Subcutaneous abdominal adipose tissue (tissue), 5 donors: Measurements from ENCODE around the gene CCDC141.

Experiments used
- H3K27ac ChIP-seq: one replicate; pipeline ENCODE4 v1.7.0; 2013; ENCODE audit warnings: low read depth, mild to moderate bottlenecking, inconsistent platforms, low read length, moderate library complexity
- H3K27me3 ChIP-seq, 5 donors: one replicate each; pipeline ENCODE4 v1.7.0; 2013; ENCODE audit warnings: low read length in 5 of 5, inconsistent platforms in 1 of 5; ENCODE audit not compliant: control insufficient read depth in 5 of 5, insufficient read depth in 4 of 5
- H3K36me3 ChIP-seq, 5 donors: one replicate each; pipeline ENCODE4 v1.7.0; 2013; ENCODE audit warnings: low read length in 5 of 5; ENCODE audit not compliant: control insufficient read depth in 5 of 5, insufficient read depth in 5 of 5
- H3K4me1 ChIP-seq, 5 donors: one replicate each; pipeline ENCODE4 v1.7.0; 2013; ENCODE audit warnings: low read length in 5 of 5, mild to moderate bottlenecking in 3 of 5, moderate library complexity in 1 of 5; ENCODE audit not compliant: control insufficient read depth in 5 of 5, insufficient read depth in 5 of 5
- H3K4me3 ChIP-seq, 5 donors: one replicate each; pipeline ENCODE4 v1.7.0; 2013; ENCODE audit warnings: low read length in 5 of 5, low read depth in 1 of 5
- H3K9ac ChIP-seq, 5 donors: one replicate each; pipeline ENCODE4 v1.7.0; 2013; ENCODE audit warnings: low read length in 5 of 5, mild to moderate bottlenecking in 4 of 5, moderate library complexity in 3 of 5
- H3K9me3 ChIP-seq, 5 donors: one replicate each; pipeline ENCODE4 v1.7.0; 2013; ENCODE audit warnings: low read length in 5 of 5; ENCODE audit not compliant: control insufficient read depth in 5 of 5
- donor health status: healthy.
- donor health status: healthy.
- donor health status: healthy.
- donor health status: healthy.
- donor health status: healthy.

Gene CCDC141

GRCh38 chr2:178905261-178905660 is 144.7 kb downstream of the CCDC141 start:
- H3K27me3 ChIP-seq = no peaks in the 10 kb centered on the region
- no peaks in the 10 kb centered on the region for H3K4me1 ChIP-seq
- no peaks in the 10 kb centered on the region for H3K9me3 ChIP-seq
- no peak overlapping the region for H3K9ac ChIP-seq
- no peak overlapping the region for H3K27ac ChIP-seq
- no peak overlapping the region for H3K4me3 ChIP-seq
- no peaks in the 10 kb centered on the region for H3K36me3 ChIP-seq

- no peaks in the 10 kb centered on the region for H3K27me3 ChIP-seq
- H3K4me3 ChIP-seq = no peak overlapping the region
- no peak overlapping the region for H3K27ac ChIP-seq
- H3K9me3 ChIP-seq = no peaks in the 10 kb centered on the region
- H3K9ac ChIP-seq = no peak overlapping the region
- H3K36me3 ChIP-seq = no peaks in the 10 kb centered on the region
- no peaks in the 10 kb centered on the region for H3K4me1 ChIP-seq
Observed at GRCh38 chr2:178899656-178900055, 150.3 kb downstream of the CCDC141 start.

GRCh38 chr2:178895872-178896271 is 154.1 kb downstream of the CCDC141 start:
- no peaks in the 10 kb centered on the region for H3K36me3 ChIP-seq
- no peak overlapping the region for H3K4me3 ChIP-seq
- no peak overlapping the region for H3K27ac ChIP-seq
- H3K9me3 ChIP-seq = no peaks in the 10 kb centered on the region
- H3K9ac ChIP-seq = no peak overlapping the region
- no peaks in the 10 kb centered on the region for H3K27me3 ChIP-seq
- peaks cover 0 to 3% (median 0%) of the 10 kb centered on the region in 5 donors for H3K4me1 ChIP-seq

- H3K36me3 ChIP-seq = no peaks in the 10 kb centered on the region
- H3K27ac ChIP-seq = no peak overlapping the region
- no peak overlapping the region for H3K4me3 ChIP-seq
- H3K27me3 ChIP-seq = no peaks in the 10 kb centered on the region
- no peak overlapping the region for H3K9ac ChIP-seq
- peaks cover 0 to 3% (median 0%) of the 10 kb centered on the region in 5 donors for H3K4me1 ChIP-seq
- H3K9me3 ChIP-seq = no peaks in the 10 kb centered on the region
Observed at GRCh38 chr2:178895171-178895570, 154.8 kb downstream of the CCDC141 start.

- no peak overlapping the region for H3K4me3 ChIP-seq
- H3K9me3 ChIP-seq = no peaks in the 10 kb centered on the region
- no peaks in the 10 kb centered on the region for H3K36me3 ChIP-seq
- peaks cover 0 to 12% (median 0%) of the 10 kb centered on the region in 5 donors for H3K4me1 ChIP-seq
- no peak overlapping the region for H3K9ac ChIP-seq
- H3K27me3 ChIP-seq = no peaks in the 10 kb centered on the region
- no peak overlapping the region for H3K27ac ChIP-seq
Observed at GRCh38 chr2:178892751-178893625, 156.9 kb downstream of the CCDC141 start.

GRCh38 chr2:178891959-178892485 is 157.9 kb downstream of the CCDC141 start:
- Histone ChIP-seq H3K4me3 (no peak overlapping the region), H3K36me3 (no peaks in the 10 kb centered on the region), H3K27ac (no peak overlapping the region)

GRCh38 chr2:178891265-178891958 is 158.5 kb downstream of the CCDC141 start:
- peaks cover 0 to 12% (median 0%) of the 10 kb centered on the region in 5 donors for H3K4me1 ChIP-seq
- no peak overlapping the region for H3K4me3 ChIP-seq
- H3K9ac ChIP-seq = no peak overlapping the region
- no peak overlapping the region for H3K27ac ChIP-seq
- no peaks in the 10 kb centered on the region for H3K9me3 ChIP-seq
- no peaks in the 10 kb centered on the region for H3K27me3 ChIP-seq
- H3K36me3 ChIP-seq = no peaks in the 10 kb centered on the region

More at GRCh38 chr2:178891959-178892485, 157.9 kb downstream of the CCDC141 start:
- Histone ChIP-seq H3K4me1 (peaks cover 0 to 12% (median 0%) of the 10 kb centered on the region in 5 donors), H3K9me3 (no peaks in the 10 kb centered on the region), H3K9ac (no peak overlapping the region), H3K27me3 (no peaks in the 10 kb centered on the region)

GRCh38 chr2:178886006-178886405 is 163.9 kb downstream of the CCDC141 start:
- no peak overlapping the region for H3K27ac ChIP-seq
- H3K36me3 ChIP-seq = no peaks in the 10 kb centered on the region
- H3K27me3 ChIP-seq = no peaks in the 10 kb centered on the region
- peaks cover 0 to 27% (median 16%) of the 10 kb centered on the region in 5 donors for H3K4me1 ChIP-seq
- no peaks in the 10 kb centered on the region for H3K9me3 ChIP-seq
- no peak overlapping the region for H3K4me3 ChIP-seq
- H3K9ac ChIP-seq = no peak overlapping the region

GRCh38 chr2:178884440-178884839 is 165.5 kb downstream of the CCDC141 start:
- no peaks in the 10 kb centered on the region for H3K27me3 ChIP-seq
- H3K36me3 ChIP-seq = no peaks in the 10 kb centered on the region
- H3K27ac ChIP-seq = no peak overlapping the region
- H3K4me3 ChIP-seq = no peak overlapping the region
- peaks cover 0 to 27% (median 16%) of the 10 kb centered on the region in 5 donors for H3K4me1 ChIP-seq
- no peak overlapping the region for H3K9ac ChIP-seq
- no peaks in the 10 kb centered on the region for H3K9me3 ChIP-seq
